HG03097 (cell line): ENCODE data around the gene CYBC1.

Experiments used
- ATAC-seq: cut with Tn5 transposase; IDR thresholded peaks from one replicate; pipeline ENCODE4 v1.9.1; 2021; ENCODE audit not compliant: unreplicated experiment, low FRiP score

The CYBC1 gene

DNA sequence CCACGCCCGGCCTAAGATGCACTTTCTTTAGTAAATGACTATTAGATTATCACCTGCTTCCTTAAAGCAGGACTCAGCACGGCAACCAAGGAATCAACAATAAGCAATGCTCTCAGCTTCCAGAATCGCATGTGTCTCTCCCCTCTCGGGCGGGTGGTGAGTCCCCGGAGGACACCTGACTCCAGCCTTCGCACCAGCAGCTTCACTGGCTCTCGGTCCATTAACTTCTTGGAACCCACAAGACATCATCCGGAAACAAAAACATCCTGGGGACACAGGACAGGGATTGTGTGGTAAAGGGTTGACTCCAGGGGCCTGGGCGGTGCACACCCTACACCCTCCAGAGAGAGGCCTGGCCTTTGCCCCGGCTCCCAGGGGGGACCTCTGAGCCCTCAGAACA lies 56.3 kb downstream of the CYBC1 start:
- no peak for ATAC-seq

GRCh38 chr17:82392941-82393340 lies 57.6 kb downstream of the CYBC1 start:
- no peak for ATAC-seq
